Fibroblast of lung (primary cell): ENCODE data around the gene APBA2.

Experiments used
- EZH2 ChIP-seq: IDR thresholded peaks from 2 replicates; pipeline ENCODE4 v1.5.1; 2012; ENCODE audit warnings: low read length, control low read depth, mild to moderate bottlenecking; ENCODE audit errors: missing control alignments
- TF ChIP-seq, protein P1 (sequence below), 2 donors: IDR thresholded peaks in 1 of 2; conservative IDR thresholded peaks in 1 of 2; 1 replicate in 1 of 2; 2 replicates in 1 of 2; pipeline ENCODE4 v1.5.1; 2011 to 2012; ENCODE audit warnings: low read length in 2 of 2, control low read depth in 1 of 2, inconsistent platforms in 1 of 2, low read depth in 1 of 2, mild to moderate bottlenecking in 1 of 2

DNA sequence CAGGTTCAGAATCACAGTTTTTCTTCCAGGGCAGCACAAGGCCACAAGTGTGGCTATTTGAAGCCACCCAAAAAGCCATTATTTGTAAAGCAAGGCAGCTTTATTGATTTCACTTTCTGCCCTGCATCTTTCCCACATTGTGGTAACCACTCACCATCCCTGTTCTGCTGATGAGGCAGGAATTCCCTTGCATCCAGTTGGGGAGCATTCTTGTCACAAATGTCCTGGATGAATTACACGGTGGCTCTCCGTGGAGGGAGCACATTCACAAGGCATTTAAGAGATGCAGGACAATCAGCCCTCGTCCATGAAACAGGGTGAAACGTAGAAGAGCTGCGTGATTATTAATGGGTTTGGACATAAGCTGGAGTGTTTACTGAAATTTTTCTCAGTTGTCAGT lies 111.2 kb downstream of the APBA2 start:
- TF ChIP-seq, protein P1, sequence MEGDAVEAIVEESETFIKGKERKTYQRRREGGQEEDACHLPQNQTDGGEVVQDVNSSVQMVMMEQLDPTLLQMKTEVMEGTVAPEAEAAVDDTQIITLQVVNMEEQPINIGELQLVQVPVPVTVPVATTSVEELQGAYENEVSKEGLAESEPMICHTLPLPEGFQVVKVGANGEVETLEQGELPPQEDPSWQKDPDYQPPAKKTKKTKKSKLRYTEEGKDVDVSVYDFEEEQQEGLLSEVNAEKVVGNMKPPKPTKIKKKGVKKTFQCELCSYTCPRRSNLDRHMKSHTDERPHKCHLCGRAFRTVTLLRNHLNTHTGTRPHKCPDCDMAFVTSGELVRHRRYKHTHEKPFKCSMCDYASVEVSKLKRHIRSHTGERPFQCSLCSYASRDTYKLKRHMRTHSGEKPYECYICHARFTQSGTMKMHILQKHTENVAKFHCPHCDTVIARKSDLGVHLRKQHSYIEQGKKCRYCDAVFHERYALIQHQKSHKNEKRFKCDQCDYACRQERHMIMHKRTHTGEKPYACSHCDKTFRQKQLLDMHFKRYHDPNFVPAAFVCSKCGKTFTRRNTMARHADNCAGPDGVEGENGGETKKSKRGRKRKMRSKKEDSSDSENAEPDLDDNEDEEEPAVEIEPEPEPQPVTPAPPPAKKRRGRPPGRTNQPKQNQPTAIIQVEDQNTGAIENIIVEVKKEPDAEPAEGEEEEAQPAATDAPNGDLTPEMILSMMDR (conservative IDR thresholded peaks at IDR 0.05 in 1 of 2, IDR thresholded peaks at IDR 0.05 in 1 of 2; ENCODE audit: low read depth in 1 of 2, low read length in 2 of 2), result no peak
- no peak for TF ChIP-seq EZH2
